BE2C (cell line): ENCODE measurements around the gene PPP2R3A.
"Not testable (repeated sequence)": the region's sequence is repeated elsewhere in the genome, so short reads cannot be mapped to it uniquely, and the experiment has no call there.

Experiments
- DNase-seq: peaks from one replicate; pipeline ENCODE4 v3.0.0-alpha.2; 2020
- H3K27me3 ChIP-seq: fragments of 250-450 bp; sonication (Bioruptor Pico); 2 replicates; pipeline ENCODE4 v1.5.1; 2020; ENCODE audit warnings: mild to moderate bottlenecking
- H3K36me3 ChIP-seq: fragments of 250-450 bp; sonication (Bioruptor Pico); 2 replicates; pipeline ENCODE4 v1.5.1; 2020; ENCODE audit warnings: mild to moderate bottlenecking
- H3K4me1 ChIP-seq: fragments of 250-450 bp; sonication (Bioruptor Pico); 2 replicates; pipeline ENCODE4 v1.5.1; 2020
- H3K4me3 ChIP-seq: 2 replicates; pipeline ENCODE4 v1.5.1; 2011; ENCODE audit warnings: low read depth, low read length
- H3K9me3 ChIP-seq: fragments of 250-450 bp; sonication (Bioruptor Pico); 2 replicates; pipeline ENCODE4 v1.5.1; 2020
- CTCF ChIP-seq: IDR thresholded peaks from 2 replicates; pipeline ENCODE4 v1.5.1; 2012; ENCODE audit warnings: mild to moderate bottlenecking, low read depth, low read length

Gene PPP2R3A

GRCh38 chr3:135922903-135923250 is 42.7 kb upstream of the PPP2R3A start:
- H3K4me3 ChIP-seq, result no peak overlapping the region
- no peaks in the 10 kb centered on the region for H3K9me3 ChIP-seq
- no peak for DNase-seq
- no peak for TF ChIP-seq CTCF
- H3K4me1 ChIP-seq, result no peaks in the 10 kb centered on the region
- no peaks in the 10 kb centered on the region; the same call in 1 of the 2 replicates for H3K27me3 ChIP-seq
- H3K36me3 ChIP-seq, result no peaks in the 10 kb centered on the region

- no peak for TF ChIP-seq CTCF
- H3K27me3 ChIP-seq, result no peaks in the 10 kb centered on the region; the same call in 1 of the 2 replicates
- H3K4me1 ChIP-seq, result no peaks in the 10 kb centered on the region
- H3K4me3 ChIP-seq, result no peak overlapping the region
- no peak for DNase-seq
- H3K9me3 ChIP-seq, result no peaks in the 10 kb centered on the region
- H3K36me3 ChIP-seq, result no peaks in the 10 kb centered on the region
These were observed 41.0 kb upstream of the PPP2R3A start for GRCh38 chr3:135924506-135924905.

GRCh38 chr3:135926664-135927063 is 38.9 kb upstream of the PPP2R3A start:
- H3K4me1 ChIP-seq, result no peaks in the 10 kb centered on the region

GRCh38 chr3:135927155-135927554 is 38.4 kb upstream of the PPP2R3A start:
- Histone ChIP-seq H3K27me3 (no peaks in the 10 kb centered on the region; the same call in 1 of the 2 replicates), H3K36me3 (no peaks in the 10 kb centered on the region), H3K4me1 (no peaks in the 10 kb centered on the region), H3K9me3 (no peaks in the 10 kb centered on the region), H3K4me3 (no peak overlapping the region)
- no peak for DNase-seq
- no peak for TF ChIP-seq CTCF

More at GRCh38 chr3:135926664-135927063, 38.9 kb upstream of the PPP2R3A start:
- Histone ChIP-seq H3K27me3 (no peaks in the 10 kb centered on the region; the same call in 1 of the 2 replicates), H3K9me3 (no peaks in the 10 kb centered on the region), H3K36me3 (no peaks in the 10 kb centered on the region), H3K4me3 (no peak overlapping the region)
- TF ChIP-seq CTCF, result no peak
- no peak for DNase-seq

GRCh38 chr3:135929670-135930069 is 35.9 kb upstream of the PPP2R3A start:
- no peak for DNase-seq
- H3K9me3 ChIP-seq, result no peaks in the 10 kb centered on the region
- no peaks in the 10 kb centered on the region for H3K27me3 ChIP-seq
- TF ChIP-seq CTCF, result no peak
- no peak overlapping the region for H3K4me3 ChIP-seq
- no peaks in the 10 kb centered on the region for H3K36me3 ChIP-seq
- no peaks in the 10 kb centered on the region for H3K4me1 ChIP-seq

- H3K4me3 ChIP-seq, result no peak overlapping the region
- TF ChIP-seq CTCF, result no peak
- H3K36me3 ChIP-seq, result no peaks in the 10 kb centered on the region
- no peaks in the 10 kb centered on the region for H3K27me3 ChIP-seq
- no peak for DNase-seq
- no peaks in the 10 kb centered on the region for H3K9me3 ChIP-seq
- H3K4me1 ChIP-seq, result no peaks in the 10 kb centered on the region
These were observed 35.3 kb upstream of the PPP2R3A start for GRCh38 chr3:135930255-135930654.

GRCh38 chr3:135935171-135935570 is 30.4 kb upstream of the PPP2R3A start:
- not testable (repeated sequence) for H3K27me3 ChIP-seq, DNase-seq, H3K4me3 ChIP-seq, H3K9me3 ChIP-seq, H3K4me1 ChIP-seq, H3K36me3 ChIP-seq

GRCh38 chr3:135937766-135938165 is 27.8 kb upstream of the PPP2R3A start:
- H3K4me3 ChIP-seq, H3K4me1 ChIP-seq, DNase-seq, H3K27me3 ChIP-seq, H3K36me3 ChIP-seq, H3K9me3 ChIP-seq: not testable (repeated sequence)
